Fibroblast of lung (primary cell): ENCODE data around the gene JADE2. TPM values are rescaled to one million over a fixed set of nuclear protein-coding genes. Genes with fewer than 3 reads are reported as not detected.
A peak's percentile ranks its signal among the peaks of the same experiment; 100 is the strongest.

Source experiments
- DNase-seq, 2 donors: peaks; one replicate each; pipeline versions ENCODE4 v3.0.0 to v3.0.0-alpha.2; 2010; ENCODE audit warnings: low read depth in 2 of 2
- H2AFZ ChIP-seq: 2 replicates; pipeline ENCODE4 v1.5.1; 2012; ENCODE audit warnings: low read length, control low read depth, inconsistent platforms
- H3K27ac ChIP-seq: 2 replicates; pipeline ENCODE4 v1.5.1; 2011; ENCODE audit warnings: low read length, control low read depth; ENCODE audit not compliant: insufficient read depth
- H3K27me3 ChIP-seq: 2 replicates; pipeline ENCODE4 v1.5.1; 2011; ENCODE audit warnings: mild to moderate bottlenecking, low read length; ENCODE audit not compliant: control insufficient read depth, insufficient read depth
- H3K36me3 ChIP-seq: 2 replicates; pipeline ENCODE4 v1.5.1; 2011; ENCODE audit warnings: low read length; ENCODE audit not compliant: control insufficient read depth, insufficient read depth
- H3K4me1 ChIP-seq: 2 replicates; pipeline ENCODE4 v1.5.1; 2011; ENCODE audit warnings: low read length; ENCODE audit not compliant: control insufficient read depth, insufficient read depth; ENCODE audit errors: extremely low read depth
- H3K4me2 ChIP-seq: 2 replicates; pipeline ENCODE4 v1.5.1; 2011; ENCODE audit warnings: low read length, control low read depth; ENCODE audit not compliant: insufficient read depth; ENCODE audit errors: extremely low read depth
- H3K4me3 ChIP-seq, 4 experiments: fragments of 200-600 bp in 1 of 4; sonication (generic) in 1 of 4; replicated peaks in 1 of 4; 2 replicates each; pipeline ENCODE4 v1.5.1; 2011 to 2016; ENCODE audit warnings: low read length in 4 of 4, low read depth in 3 of 4, mild to moderate bottlenecking in 3 of 4, control low read depth in 2 of 4, inconsistent platforms in 1 of 4, mixed read lengths in 1 of 4; ENCODE audit not compliant: insufficient read depth in 1 of 4; ENCODE audit errors: control extremely low read depth in 1 of 4
- H3K79me2 ChIP-seq: 2 replicates; pipeline ENCODE4 v1.5.1; 2012; ENCODE audit warnings: mild to moderate bottlenecking, low read length, inconsistent platforms; ENCODE audit not compliant: control insufficient read depth, insufficient read depth
- H3K9ac ChIP-seq: 2 replicates; pipeline ENCODE4 v1.5.1; 2011; ENCODE audit warnings: mild to moderate bottlenecking, low read length, control low read depth; ENCODE audit not compliant: insufficient read depth
- H3K9me3 ChIP-seq: 2 replicates; pipeline ENCODE4 v1.5.1; 2012; ENCODE audit warnings: low read depth, low read length; ENCODE audit not compliant: control insufficient read depth, insufficient read depth
- H4K20me1 ChIP-seq: 2 replicates; pipeline ENCODE4 v1.5.1; 2011; ENCODE audit warnings: low read length; ENCODE audit not compliant: control insufficient read depth, insufficient read depth; ENCODE audit errors: extremely low read depth
- CTCF ChIP-seq, 2 donors: IDR thresholded peaks in 1 of 2; conservative IDR thresholded peaks in 1 of 2; 1 replicate in 1 of 2; 2 replicates in 1 of 2; pipeline ENCODE4 v1.5.1; 2011 to 2012; ENCODE audit warnings: low read length in 2 of 2, control low read depth in 1 of 2, inconsistent platforms in 1 of 2, low read depth in 1 of 2, mild to moderate bottlenecking in 1 of 2
- EZH2 ChIP-seq: IDR thresholded peaks from 2 replicates; pipeline ENCODE4 v1.5.1; 2012; ENCODE audit warnings: low read length, control low read depth, mild to moderate bottlenecking; ENCODE audit errors: missing control alignments
- polyA plus RNA-seq, 2 donors: library from polyadenylated mRNA; depleted of rRNA in 1 of 2; stranded (reverse) in 1 of 2; unstranded in 1 of 2; fragments of >200 nt; gene quantifications; 2 replicates each; pipeline ENCODE4 v1.2.1, GENCODE V29; 2011 to 2012; ENCODE audit warnings: missing spikeins in 1 of 2
- total RNA-seq: library from RNA; depleted of rRNA; stranded (reverse); fragments of >200 nt; gene quantifications from 2 replicates; pipeline ENCODE4 v1.2.1, GENCODE V29; 2014

The JADE2 gene
- total and polyA plus RNA-seq, 2 donors (not counting 1 experiment from before 2014, with no cell fraction given): 10.0 to 45.9 TPM

- no peak overlapping the region for H3K4me3 ChIP-seq
- no peak overlapping the region for H3K4me2 ChIP-seq
- TF ChIP-seq EZH2 (no peak), CTCF (conservative IDR thresholded peaks at IDR 0.05 in 1 of 2, IDR thresholded peaks at IDR 0.05 in 1 of 2; ENCODE audit: low read depth in 1 of 2, low read length in 2 of 2) (no peak)
- H3K27me3 ChIP-seq: no peaks in the 10 kb centered on the region
- no peaks in the 10 kb centered on the region for H4K20me1 ChIP-seq
- peaks cover 34% of the 10 kb centered on the region for H3K36me3 ChIP-seq
- no peaks in the 10 kb centered on the region for H3K9me3 ChIP-seq
- no peak overlapping the region for H3K9ac ChIP-seq
- no peak overlapping the region for H2AFZ ChIP-seq
- peaks cover 18% of the 10 kb centered on the region for H3K4me1 ChIP-seq
- peak overlapping the region; percentile 77 for H3K27ac ChIP-seq
- peaks cover 13% of the 10 kb centered on the region for H3K79me2 ChIP-seq
- DNase-seq: no peak
These were observed 44.4 kb downstream of the JADE2 start for GRCh38 chr5:134569758-134570364.

- Histone ChIP-seq H3K4me3 (no peak overlapping the region), H3K9ac (no peak overlapping the region), H3K27me3 (no peaks in the 10 kb centered on the region), H3K27ac (no peak overlapping the region), H2AFZ (no peak overlapping the region), H4K20me1 (no peaks in the 10 kb centered on the region), H3K9me3 (no peaks in the 10 kb centered on the region), H3K4me1 (peaks cover 18% of the 10 kb centered on the region), H3K79me2 (peaks cover 13% of the 10 kb centered on the region), H3K4me2 (no peak overlapping the region), H3K36me3 (peaks cover 34% of the 10 kb centered on the region)
- TF ChIP-seq CTCF (conservative IDR thresholded peaks at IDR 0.05 in 1 of 2, IDR thresholded peaks at IDR 0.05 in 1 of 2; ENCODE audit: low read depth in 1 of 2, low read length in 2 of 2): no peak
- TF ChIP-seq EZH2: no peak
- DNase-seq: no peak
These were observed 44.9 kb downstream of the JADE2 start for GRCh38 chr5:134570365-134570758.

GRCh38 chr5:134570886-134571285 is 45.4 kb downstream of the JADE2 start:
- Histone ChIP-seq H3K9me3 (no peaks in the 10 kb centered on the region), H3K27me3 (no peaks in the 10 kb centered on the region), H2AFZ (no peak overlapping the region), H3K4me3 (no peak overlapping the region), H3K27ac (no peak overlapping the region), H3K4me2 (no peak overlapping the region), H3K36me3 (peaks cover 33% of the 10 kb centered on the region), H3K9ac (no peak overlapping the region), H3K4me1 (peaks cover 18% of the 10 kb centered on the region), H3K79me2 (peaks cover 13% of the 10 kb centered on the region), H4K20me1 (no peaks in the 10 kb centered on the region)
- no peak for DNase-seq
- no peak for TF ChIP-seq CTCF (conservative IDR thresholded peaks at IDR 0.05 in 1 of 2, IDR thresholded peaks at IDR 0.05 in 1 of 2; ENCODE audit: low read depth in 1 of 2, low read length in 2 of 2)
- no peak for TF ChIP-seq EZH2
